Activated CD8-positive, alpha-beta T cell treated with anti-CD3 and anti-CD28 coated beads for 36 hours (primary cell): Measurements from ENCODE around the gene TMCO6. TPM values are rescaled to one million over a fixed set of nuclear protein-coding genes. Genes with fewer than 3 reads are reported as not detected.
"Not testable (repeated sequence)": the region's sequence is repeated elsewhere in the genome, so short reads cannot be mapped to it uniquely, and the experiment has no call there.

Experiments used
- ATAC-seq: fragments of 200-7000 bp; cut with Tn5 transposase; one replicate; pipeline ENCODE4 v1.10.0; 2021; ENCODE audit warnings: mild to moderate bottlenecking, moderate library complexity
- CTCF ChIA-PET: fragments of 350-600 bp; sonication (Branson Sonifier 250); formaldehyde crosslinking; loops from one replicate; lab custom pipeline; 2021; ENCODE audit warnings: antibody characterized with exemption; lab: Charles Lee
- POLR2A ChIA-PET: fragments of 350-600 bp; sonication (Branson Sonifier 250); formaldehyde crosslinking; loops from one replicate; lab custom pipeline; 2021; ENCODE audit warnings: antibody characterized with exemption; lab: Charles Lee
- DNase-seq: peaks from one replicate; pipeline ENCODE4 v3.0.0-alpha.2; 2020
- H3K27ac Mint-ChIP-seq: one replicate; pipeline ENCODE4 v1.8.0; 2021; ENCODE audit warnings: mild to moderate bottlenecking, mixed read lengths
- H3K27me3 Mint-ChIP-seq: one replicate; pipeline ENCODE4 v1.8.0; 2021; ENCODE audit warnings: mixed read lengths
- H3K36me3 Mint-ChIP-seq: one replicate; pipeline ENCODE4 v1.8.0; 2021; ENCODE audit warnings: low read depth, mixed read lengths
- H3K4me1 Mint-ChIP-seq: one replicate; pipeline ENCODE4 v1.8.0; 2021; ENCODE audit warnings: low read depth, mixed read lengths
- H3K4me3 Mint-ChIP-seq: one replicate; pipeline ENCODE4 v1.8.0; 2021; ENCODE audit warnings: mild to moderate bottlenecking, moderate library complexity, mixed read lengths
- H3K9me3 Mint-ChIP-seq: one replicate; pipeline ENCODE4 v1.8.0; 2021; ENCODE audit warnings: mixed read lengths
- intact Hi-C: fragments of 100-400 bp; cut with micrococcal nuclease; formaldehyde crosslinking; loops from one replicate; pipeline ENCODE4 v1.10.0; 2022
- total RNA-seq, 2 experiments: library from RNA; stranded (reverse); gene quantifications; one replicate each; pipeline ENCODE4 v1.2.3, GENCODE V29; 2021
- TF ChIP-seq, protein P1 (sequence below): fragments of 200-600 bp; IDR thresholded peaks from one replicate; pipeline ENCODE4 v1.8.0; 2022; ENCODE audit warnings: antibody characterized with exemption, mild to moderate bottlenecking

TMCO6 gene
- total RNA-seq, 2 experiments from 2014 or later = 31.7 to 33.2 TPM

DNA sequence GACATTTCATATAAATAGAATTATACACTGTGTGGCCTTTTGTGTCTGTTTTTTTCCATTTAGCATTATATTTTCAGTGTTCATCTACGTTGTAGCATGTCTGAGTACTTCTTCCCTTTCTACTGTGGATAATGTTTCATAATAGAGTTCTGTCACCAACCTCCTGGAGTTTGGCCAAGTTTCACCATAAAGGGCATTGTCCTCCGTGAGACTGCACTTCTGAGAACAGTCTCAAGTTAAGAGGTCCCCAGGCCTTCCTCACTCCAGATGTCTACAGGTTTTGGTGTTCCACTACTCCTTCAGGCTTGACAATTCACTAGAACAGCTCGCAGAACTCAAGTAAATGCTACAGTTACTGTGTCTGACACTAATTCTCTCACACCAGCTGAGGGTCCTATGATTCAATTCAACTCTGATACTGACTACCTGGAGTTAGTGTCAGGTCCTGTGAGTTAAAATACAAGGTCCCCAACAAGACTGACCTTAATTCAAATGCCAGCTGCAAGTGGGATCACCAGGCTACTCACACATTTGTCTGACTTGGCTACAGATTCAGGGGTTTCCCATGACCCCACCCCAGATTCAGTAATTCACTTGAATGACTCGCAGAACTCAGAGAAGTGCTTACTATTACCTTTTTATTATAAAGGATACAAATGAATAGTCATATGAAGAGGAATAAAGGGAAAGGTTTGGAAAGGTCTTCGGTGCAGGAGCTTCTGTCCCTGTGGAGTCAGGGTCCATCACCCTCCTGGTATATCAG is 43.5 kb upstream of the TMCO6 start:
- no peaks in the 10 kb centered on the region for H3K9me3 Mint-ChIP-seq
- CTCF ChIA-PET = no interaction called here
- H3K27me3 Mint-ChIP-seq = peaks cover 2% of the 10 kb centered on the region
- no peak overlapping the region for H3K27ac Mint-ChIP-seq
- TF ChIP-seq, protein P1, sequence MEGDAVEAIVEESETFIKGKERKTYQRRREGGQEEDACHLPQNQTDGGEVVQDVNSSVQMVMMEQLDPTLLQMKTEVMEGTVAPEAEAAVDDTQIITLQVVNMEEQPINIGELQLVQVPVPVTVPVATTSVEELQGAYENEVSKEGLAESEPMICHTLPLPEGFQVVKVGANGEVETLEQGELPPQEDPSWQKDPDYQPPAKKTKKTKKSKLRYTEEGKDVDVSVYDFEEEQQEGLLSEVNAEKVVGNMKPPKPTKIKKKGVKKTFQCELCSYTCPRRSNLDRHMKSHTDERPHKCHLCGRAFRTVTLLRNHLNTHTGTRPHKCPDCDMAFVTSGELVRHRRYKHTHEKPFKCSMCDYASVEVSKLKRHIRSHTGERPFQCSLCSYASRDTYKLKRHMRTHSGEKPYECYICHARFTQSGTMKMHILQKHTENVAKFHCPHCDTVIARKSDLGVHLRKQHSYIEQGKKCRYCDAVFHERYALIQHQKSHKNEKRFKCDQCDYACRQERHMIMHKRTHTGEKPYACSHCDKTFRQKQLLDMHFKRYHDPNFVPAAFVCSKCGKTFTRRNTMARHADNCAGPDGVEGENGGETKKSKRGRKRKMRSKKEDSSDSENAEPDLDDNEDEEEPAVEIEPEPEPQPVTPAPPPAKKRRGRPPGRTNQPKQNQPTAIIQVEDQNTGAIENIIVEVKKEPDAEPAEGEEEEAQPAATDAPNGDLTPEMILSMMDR = no peak
- POLR2A ChIA-PET = interaction anchor here (1.2 kb wide), 1 partner anchor 19 kb away, joined by 5 read pairs; no protein-coding TSS in a partner anchor
- H3K4me1 Mint-ChIP-seq = peaks cover 4% of the 10 kb centered on the region
- no peak overlapping the region for H3K4me3 Mint-ChIP-seq
- no peak for DNase-seq
- H3K36me3 Mint-ChIP-seq = no peaks in the 10 kb centered on the region
- no peak for ATAC-seq
- intact Hi-C loops = no loop called here

DNA sequence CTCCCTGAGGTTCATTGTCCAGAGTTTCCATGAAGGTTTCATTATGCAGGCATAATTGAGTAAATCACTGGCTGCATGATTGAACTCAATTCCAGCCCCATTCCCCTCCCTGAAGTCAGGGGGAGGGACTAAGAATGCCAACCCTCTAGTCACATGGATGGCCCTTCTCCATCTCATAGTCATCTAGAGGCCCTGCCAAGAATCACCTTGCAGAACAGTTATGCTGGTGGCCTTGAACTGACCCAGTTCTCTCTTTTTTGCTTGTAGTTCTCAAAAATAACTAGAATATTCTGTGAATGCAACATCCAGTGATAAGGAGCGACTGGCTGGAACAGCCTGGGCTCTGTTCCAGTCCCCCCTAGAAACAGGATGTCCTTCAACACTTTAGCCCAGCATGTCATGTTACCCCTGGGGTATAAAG is 42.9 kb upstream of the TMCO6 start:
- Mint-ChIP-seq H3K4me3 (no peak overlapping the region), H3K36me3 (no peaks in the 10 kb centered on the region), H3K9me3 (no peaks in the 10 kb centered on the region), H3K27ac (no peak overlapping the region), H3K4me1 (peaks cover 4% of the 10 kb centered on the region), H3K27me3 (peaks cover 2% of the 10 kb centered on the region)
- ATAC-seq (no peak), DNase-seq (no peak)
- ChIA-PET CTCF (no interaction called here), POLR2A (interaction anchor here (0.8 kb wide), 1 partner anchor 26 kb away, joined by 3 read pairs; no protein-coding TSS in a partner anchor)
- TF ChIP-seq, protein P1 = no peak
- intact Hi-C loops = no loop called here

DNA sequence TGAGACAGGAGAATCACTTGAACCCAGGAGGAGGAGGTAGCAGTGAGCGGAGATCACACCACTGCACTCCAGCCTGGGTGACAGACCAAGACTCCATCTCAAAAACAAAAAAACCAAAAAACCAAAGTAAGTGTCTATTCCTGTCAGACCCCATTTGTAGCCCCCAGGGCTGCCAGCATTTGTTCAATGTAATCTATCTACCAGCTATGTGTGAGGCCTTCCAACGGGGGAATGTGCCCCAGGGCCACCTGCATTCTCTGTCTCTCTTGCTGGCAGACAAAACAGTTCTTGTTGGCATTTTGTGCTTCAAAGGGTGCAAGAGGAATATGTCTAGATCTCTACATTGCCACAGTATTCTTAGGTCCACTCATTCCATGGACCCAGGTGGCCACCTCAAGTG is 40.4 kb upstream of the TMCO6 start:
- ATAC-seq (no peak), DNase-seq (no peak)
- peaks cover 2% of the 10 kb centered on the region for H3K27me3 Mint-ChIP-seq
- ChIA-PET CTCF (interaction anchor here (1.1 to 1.2 kb wide), 2 partner anchors 15 to 36 kb away, joined by 3 read pairs; no protein-coding TSS in a partner anchor), POLR2A (no interaction called here)
- intact Hi-C loops = no loop called here
- H3K4me3 Mint-ChIP-seq = no peak overlapping the region
- H3K4me1 Mint-ChIP-seq = peaks cover 4% of the 10 kb centered on the region
- no peaks in the 10 kb centered on the region for H3K9me3 Mint-ChIP-seq
- TF ChIP-seq, protein P1 = no peak
- H3K27ac Mint-ChIP-seq = no peak overlapping the region
- no peaks in the 10 kb centered on the region for H3K36me3 Mint-ChIP-seq

DNA sequence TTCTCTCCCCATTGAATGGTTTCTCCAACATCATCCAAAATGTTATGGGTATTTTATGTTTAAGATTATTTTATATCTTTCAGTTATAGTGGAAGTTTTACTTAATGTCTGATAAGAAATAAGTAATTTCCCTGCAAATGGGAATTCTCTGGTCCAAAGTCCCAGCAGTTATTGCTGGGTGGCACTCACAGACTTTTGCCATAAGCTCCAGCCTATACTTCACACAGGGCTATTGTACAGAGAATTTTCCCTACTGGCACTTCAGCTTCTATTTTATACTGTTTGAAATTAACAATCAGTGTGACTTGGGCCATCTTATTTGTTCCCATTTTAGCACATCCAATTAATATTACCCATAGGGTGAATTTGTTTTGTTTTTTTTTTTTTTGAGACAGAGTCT is 39.2 kb upstream of the TMCO6 start:
- ChIA-PET POLR2A (no interaction called here), CTCF (no interaction called here)
- TF ChIP-seq, protein P1 = no peak
- Mint-ChIP-seq H3K9me3 (no peaks in the 10 kb centered on the region), H3K4me3 (no peak overlapping the region), H3K27me3 (peaks cover 1% of the 10 kb centered on the region), H3K27ac (no peak overlapping the region), H3K36me3 (no peaks in the 10 kb centered on the region), H3K4me1 (peaks cover 4% of the 10 kb centered on the region)
- DNase-seq (no peak), ATAC-seq (no peak)
- intact Hi-C loops = no loop called here

DNA sequence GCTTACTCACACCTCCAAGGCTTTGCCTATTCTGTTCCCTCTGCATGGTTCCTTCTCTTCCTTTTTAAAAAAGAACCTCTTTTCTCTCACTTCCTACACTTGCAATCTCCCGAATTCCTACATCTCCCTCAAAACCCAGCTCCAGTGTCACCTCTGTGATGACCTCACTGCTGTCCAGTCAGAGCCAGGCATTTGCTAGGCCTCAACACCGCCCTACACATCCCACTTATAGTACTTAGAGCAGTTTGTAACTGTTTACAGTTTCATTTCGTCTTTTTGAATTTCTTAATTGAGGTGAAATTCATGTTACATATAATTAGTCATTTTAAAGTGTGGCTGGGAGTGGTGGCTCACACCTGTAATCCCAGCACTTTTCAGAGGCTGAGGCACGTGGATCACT is 37.1 kb upstream of the TMCO6 start:
- no peaks in the 10 kb centered on the region for H3K36me3 Mint-ChIP-seq
- DNase-seq = no peak
- H3K27me3 Mint-ChIP-seq = no peaks in the 10 kb centered on the region
- intact Hi-C loops = no loop called here
- no peak overlapping the region for H3K27ac Mint-ChIP-seq
- ChIA-PET POLR2A (no interaction called here), CTCF (no interaction called here)
- H3K4me1 Mint-ChIP-seq = no peaks in the 10 kb centered on the region
- TF ChIP-seq, protein P1 = no peak
- no peak overlapping the region for H3K4me3 Mint-ChIP-seq
- H3K9me3 Mint-ChIP-seq = no peaks in the 10 kb centered on the region
- no peak for ATAC-seq

DNA sequence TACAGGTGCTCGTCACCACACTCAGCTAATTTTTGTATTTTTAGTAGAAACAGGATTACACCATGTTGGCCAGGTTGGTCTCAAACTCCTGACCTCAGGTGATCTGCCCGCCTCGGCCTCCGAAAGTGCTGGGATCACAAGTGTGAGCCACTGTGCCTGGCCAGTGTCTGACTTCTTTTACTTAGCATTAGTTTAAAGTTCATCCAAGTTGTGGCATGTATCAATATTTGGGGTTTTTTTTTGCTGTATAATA is 35.9 kb upstream of the TMCO6 start:
- H3K9me3 Mint-ChIP-seq, H3K4me1 Mint-ChIP-seq, H3K36me3 Mint-ChIP-seq, intact Hi-C loops, H3K4me3 Mint-ChIP-seq, CTCF ChIA-PET, DNase-seq, H3K27ac Mint-ChIP-seq, H3K27me3 Mint-ChIP-seq, ATAC-seq: not testable (repeated sequence)
- POLR2A ChIA-PET = interaction anchor here (1.0 kb wide), 1 partner anchor 62 kb away, joined by 3 read pairs; no protein-coding TSS in a partner anchor
